ENCODE data around the gene DUSP22.
A peak's percentile ranks its signal among the peaks of the same experiment; 100 is the strongest.

The DUSP22 gene

DNA sequence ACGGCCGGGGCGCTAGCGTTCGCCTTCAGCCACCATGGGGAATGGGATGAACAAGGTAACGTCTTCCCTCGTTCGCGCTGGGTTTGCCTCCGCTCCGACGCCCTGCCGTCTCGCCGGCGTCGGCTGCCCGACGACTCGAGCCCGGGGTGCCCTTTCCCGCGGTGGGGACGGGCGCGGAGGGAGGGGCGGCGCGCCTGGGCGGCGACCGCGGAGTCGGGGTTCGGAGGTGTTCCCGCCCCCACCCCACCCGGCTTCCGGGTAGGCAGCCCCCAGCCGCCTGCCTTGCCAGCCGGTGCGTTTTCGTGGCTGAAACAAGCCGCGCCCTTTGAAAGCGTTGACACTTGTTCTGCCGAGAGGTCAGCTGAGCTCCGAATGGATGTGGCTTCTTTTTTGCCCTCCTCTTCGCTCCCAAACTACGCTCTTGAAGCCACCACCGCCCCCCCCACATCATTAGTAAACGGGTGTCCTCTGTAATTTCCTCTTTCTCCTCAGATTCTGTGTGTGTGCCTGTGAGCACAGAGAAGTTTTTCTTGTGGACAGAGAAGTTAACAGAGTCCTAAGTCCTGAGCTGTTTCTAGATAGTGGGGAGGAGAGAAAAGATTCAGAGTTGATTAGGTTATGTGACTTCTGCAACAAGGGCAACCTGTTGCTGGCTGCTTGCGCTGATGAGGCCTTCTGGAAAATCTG, 362 bp downstream of the DUSP22 start:
- no peak for TF ChIP-seq TCF4 (CRISPR knock-in tag; IDR thresholded peaks at IDR 0.05; ENCODE audit: borderline replicate concordance)
- TF ChIP-seq TOX (CRISPR knock-in tag; IDR thresholded peaks at IDR 0.05; ENCODE audit: borderline replicate concordance) = no peak
- TF ChIP-seq ARNTL (CRISPR knock-in tag; IDR thresholded peaks at IDR 0.05; ENCODE audit: borderline replicate concordance, low read depth) = no peak
- TF ChIP-seq ZFP30 (CRISPR knock-in tag; IDR thresholded peaks at IDR 0.05) = no peak
- no peak for TF ChIP-seq ZC3H10 (CRISPR knock-in tag; IDR thresholded peaks at IDR 0.05)
- TF ChIP-seq, protein P1, sequence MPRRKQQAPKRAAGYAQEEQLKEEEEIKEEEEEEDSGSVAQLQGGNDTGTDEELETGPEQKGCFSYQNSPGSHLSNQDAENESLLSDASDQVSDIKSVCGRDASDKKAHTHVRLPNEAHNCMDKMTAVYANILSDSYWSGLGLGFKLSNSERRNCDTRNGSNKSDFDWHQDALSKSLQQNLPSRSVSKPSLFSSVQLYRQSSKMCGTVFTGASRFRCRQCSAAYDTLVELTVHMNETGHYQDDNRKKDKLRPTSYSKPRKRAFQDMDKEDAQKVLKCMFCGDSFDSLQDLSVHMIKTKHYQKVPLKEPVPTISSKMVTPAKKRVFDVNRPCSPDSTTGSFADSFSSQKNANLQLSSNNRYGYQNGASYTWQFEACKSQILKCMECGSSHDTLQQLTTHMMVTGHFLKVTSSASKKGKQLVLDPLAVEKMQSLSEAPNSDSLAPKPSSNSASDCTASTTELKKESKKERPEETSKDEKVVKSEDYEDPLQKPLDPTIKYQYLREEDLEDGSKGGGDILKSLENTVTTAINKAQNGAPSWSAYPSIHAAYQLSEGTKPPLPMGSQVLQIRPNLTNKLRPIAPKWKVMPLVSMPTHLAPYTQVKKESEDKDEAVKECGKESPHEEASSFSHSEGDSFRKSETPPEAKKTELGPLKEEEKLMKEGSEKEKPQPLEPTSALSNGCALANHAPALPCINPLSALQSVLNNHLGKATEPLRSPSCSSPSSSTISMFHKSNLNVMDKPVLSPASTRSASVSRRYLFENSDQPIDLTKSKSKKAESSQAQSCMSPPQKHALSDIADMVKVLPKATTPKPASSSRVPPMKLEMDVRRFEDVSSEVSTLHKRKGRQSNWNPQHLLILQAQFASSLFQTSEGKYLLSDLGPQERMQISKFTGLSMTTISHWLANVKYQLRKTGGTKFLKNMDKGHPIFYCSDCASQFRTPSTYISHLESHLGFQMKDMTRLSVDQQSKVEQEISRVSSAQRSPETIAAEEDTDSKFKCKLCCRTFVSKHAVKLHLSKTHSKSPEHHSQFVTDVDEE (CRISPR knock-in tag; IDR thresholded peaks at IDR 0.05) = no peak
- ATAC-seq = peak; percentile 37

DNA sequence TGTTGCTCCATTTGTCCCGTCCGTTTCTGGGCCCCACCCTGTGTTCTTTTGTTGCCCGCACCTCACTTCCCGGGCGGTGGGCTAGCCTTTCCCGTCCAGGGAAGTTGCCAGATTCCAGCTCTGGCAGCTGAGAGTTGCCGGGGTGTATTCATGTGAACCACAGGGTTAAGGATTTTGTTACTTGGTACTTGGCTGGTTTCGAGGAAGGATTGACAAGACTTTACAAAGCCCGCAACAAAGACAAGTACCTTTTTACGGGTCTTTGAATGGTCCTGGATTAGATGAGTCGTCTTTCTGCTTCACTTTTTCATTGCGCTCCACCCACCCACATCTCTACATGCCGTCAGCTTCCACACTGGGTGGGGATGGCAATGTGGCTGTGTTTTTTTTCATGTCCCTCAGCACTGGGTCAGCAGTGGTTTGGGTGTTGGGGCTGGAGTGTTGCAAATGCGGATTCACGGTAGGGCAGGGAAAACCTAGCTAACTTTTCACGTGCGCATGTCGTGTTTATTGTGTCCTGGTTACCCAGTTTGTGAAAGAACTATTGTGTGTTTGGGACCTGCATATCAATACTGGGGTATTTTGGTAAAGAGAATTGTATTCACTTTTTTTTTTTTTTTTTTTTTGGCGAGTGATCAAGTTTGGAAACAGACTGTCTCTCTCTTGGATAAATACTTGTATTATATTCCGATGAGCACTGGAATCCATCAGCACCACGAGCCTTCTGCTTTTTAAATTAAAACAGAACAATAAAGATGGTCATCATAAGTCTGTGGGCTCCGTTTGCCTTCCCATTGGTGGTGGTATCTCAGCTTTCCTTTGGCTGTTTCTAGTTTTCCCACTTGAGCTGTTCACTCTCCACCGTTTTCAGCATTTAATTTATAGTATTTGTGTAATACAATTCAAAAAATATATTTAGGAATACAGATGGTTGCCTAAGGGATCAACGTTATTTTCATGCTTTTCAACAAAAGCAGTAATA, 1.2 kb downstream of the DUSP22 start:
- no peak for ATAC-seq
- TF ChIP-seq RARB (CRISPR knock-in tag; IDR thresholded peaks at IDR 0.05) (no peak), BACH2 (CRISPR knock-in tag; IDR thresholded peaks at IDR 0.05; ENCODE audit: borderline replicate concordance) (no peak), ZC3H10 (CRISPR knock-in tag; IDR thresholded peaks at IDR 0.05) (no peak), GLIS3 (CRISPR knock-in tag; IDR thresholded peaks at IDR 0.05) (no peak), ARNTL (CRISPR knock-in tag; IDR thresholded peaks at IDR 0.05; ENCODE audit: borderline replicate concordance, low read depth) (no peak), ZFP30 (CRISPR knock-in tag; IDR thresholded peaks at IDR 0.05) (no peak), ISL1 (CRISPR knock-in tag; IDR thresholded peaks at IDR 0.05) (no peak), ZNF565 (CRISPR knock-in tag; conservative IDR thresholded peaks at IDR 0.05; ENCODE audit: low read depth) (no peak), ZFP3 (CRISPR knock-in tag; IDR thresholded peaks at IDR 0.05) (no peak), OSR1 (CRISPR knock-in tag; IDR thresholded peaks at IDR 0.05) (no peak), ESRRG (CRISPR knock-in tag; IDR thresholded peaks at IDR 0.05) (no peak)
- TF ChIP-seq, protein P2, sequence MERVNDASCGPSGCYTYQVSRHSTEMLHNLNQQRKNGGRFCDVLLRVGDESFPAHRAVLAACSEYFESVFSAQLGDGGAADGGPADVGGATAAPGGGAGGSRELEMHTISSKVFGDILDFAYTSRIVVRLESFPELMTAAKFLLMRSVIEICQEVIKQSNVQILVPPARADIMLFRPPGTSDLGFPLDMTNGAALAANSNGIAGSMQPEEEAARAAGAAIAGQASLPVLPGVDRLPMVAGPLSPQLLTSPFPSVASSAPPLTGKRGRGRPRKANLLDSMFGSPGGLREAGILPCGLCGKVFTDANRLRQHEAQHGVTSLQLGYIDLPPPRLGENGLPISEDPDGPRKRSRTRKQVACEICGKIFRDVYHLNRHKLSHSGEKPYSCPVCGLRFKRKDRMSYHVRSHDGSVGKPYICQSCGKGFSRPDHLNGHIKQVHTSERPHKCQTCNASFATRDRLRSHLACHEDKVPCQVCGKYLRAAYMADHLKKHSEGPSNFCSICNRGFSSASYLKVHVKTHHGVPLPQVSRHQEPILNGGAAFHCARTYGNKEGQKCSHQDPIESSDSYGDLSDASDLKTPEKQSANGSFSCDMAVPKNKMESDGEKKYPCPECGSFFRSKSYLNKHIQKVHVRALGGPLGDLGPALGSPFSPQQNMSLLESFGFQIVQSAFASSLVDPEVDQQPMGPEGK (CRISPR knock-in tag; IDR thresholded peaks at IDR 0.05; ENCODE audit: borderline replicate concordance) = no peak
- TF ChIP-seq, protein P3, sequence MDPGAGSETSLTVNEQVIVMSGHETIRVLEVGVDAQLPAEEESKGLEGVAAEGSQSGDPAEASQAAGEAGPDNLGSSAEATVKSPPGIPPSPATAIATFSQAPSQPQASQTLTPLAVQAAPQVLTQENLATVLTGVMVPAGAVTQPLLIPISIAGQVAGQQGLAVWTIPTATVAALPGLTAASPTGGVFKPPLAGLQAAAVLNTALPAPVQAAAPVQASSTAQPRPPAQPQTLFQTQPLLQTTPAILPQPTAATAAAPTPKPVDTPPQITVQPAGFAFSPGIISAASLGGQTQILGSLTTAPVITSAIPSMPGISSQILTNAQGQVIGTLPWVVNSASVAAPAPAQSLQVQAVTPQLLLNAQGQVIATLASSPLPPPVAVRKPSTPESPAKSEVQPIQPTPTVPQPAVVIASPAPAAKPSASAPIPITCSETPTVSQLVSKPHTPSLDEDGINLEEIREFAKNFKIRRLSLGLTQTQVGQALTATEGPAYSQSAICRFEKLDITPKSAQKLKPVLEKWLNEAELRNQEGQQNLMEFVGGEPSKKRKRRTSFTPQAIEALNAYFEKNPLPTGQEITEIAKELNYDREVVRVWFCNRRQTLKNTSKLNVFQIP (CRISPR knock-in tag; IDR thresholded peaks at IDR 0.05; ENCODE audit: borderline replicate concordance, low read depth) = no peak
- TF ChIP-seq, protein P1 (CRISPR knock-in tag; IDR thresholded peaks at IDR 0.05) = no peak
- TF ChIP-seq, protein P4, sequence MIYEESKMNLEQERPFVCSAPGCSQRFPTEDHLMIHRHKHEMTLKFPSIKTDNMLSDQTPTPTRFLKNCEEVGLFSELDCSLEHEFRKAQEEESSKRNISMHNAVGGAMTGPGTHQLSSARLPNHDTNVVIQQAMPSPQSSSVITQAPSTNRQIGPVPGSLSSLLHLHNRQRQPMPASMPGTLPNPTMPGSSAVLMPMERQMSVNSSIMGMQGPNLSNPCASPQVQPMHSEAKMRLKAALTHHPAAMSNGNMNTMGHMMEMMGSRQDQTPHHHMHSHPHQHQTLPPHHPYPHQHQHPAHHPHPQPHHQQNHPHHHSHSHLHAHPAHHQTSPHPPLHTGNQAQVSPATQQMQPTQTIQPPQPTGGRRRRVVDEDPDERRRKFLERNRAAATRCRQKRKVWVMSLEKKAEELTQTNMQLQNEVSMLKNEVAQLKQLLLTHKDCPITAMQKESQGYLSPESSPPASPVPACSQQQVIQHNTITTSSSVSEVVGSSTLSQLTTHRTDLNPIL (CRISPR knock-in tag; IDR thresholded peaks at IDR 0.05; ENCODE audit: low read depth) = no peak
